ENCODE measurements around the gene QRFP. TPM values are rescaled to one million over a fixed set of nuclear protein-coding genes. Genes with fewer than 3 reads are reported as not detected.

The QRFP gene
- total RNA-seq, 4 donors from 2014 or later = not detected

- intact Hi-C loops (cut with DNase I) = loop anchor here (5.0 kb wide), 1 partner anchor 66 kb away; no protein-coding TSS in a partner anchor
- TF ChIP-seq POLR2A (IDR thresholded peaks at IDR 0.05) (no peak), CTCF (IDR thresholded peaks at IDR 0.05) (no peak)
- Histone ChIP-seq H3K9me3 (no peaks in the 10 kb centered on the region), H3K36me3 (peaks cover 86 to 87% of the 10 kb centered on the region in 2 donors), H3K4me3 (replicated peaks in 1 of 3) (no peak overlapping the region), H3K27me3 (no peaks in the 10 kb centered on the region), H3K4me1 (no peaks in the 10 kb centered on the region), H3K27ac (no peak overlapping the region)
- 93 to 94% methylated on average over 6 of the region's 6 CpGs for WGBS, 2 donors
- no peak for DNase-seq
Observed at GRCh38 chr9:130881516-130881915, 15.1 kb downstream of the QRFP start.

DNA sequence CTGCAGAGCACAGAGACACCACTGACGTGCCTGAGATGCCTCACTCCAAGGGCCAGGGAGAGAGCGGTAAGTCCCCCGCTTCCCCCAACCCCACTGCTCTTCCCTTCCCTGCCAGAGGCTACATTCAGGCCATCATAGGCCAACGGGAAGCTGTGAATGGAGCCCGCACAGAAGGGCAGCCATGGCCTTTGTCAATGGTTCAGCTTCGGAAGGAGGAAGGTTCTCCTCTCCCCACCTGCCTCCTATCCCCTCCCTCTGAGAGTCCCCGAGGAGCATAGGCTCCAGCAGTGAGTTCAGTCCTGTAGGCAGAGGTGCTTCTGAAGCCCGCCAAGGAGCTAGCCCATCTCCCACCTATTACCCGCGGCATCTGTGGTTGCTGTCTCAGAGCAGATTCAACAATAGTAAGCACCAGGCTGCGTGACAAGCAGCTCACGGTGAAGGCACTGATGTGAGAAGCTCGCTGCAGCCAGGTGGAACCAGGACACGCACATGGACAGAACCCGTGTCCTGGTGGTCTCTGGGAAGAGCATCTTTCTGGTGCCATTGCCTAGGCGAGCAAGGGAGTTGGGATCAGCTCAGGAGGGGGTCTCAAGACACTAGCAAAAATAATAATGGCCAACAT lies 15.9 kb downstream of the QRFP start:
- TF ChIP-seq POLR2A (IDR thresholded peaks at IDR 0.05) (no peak), CTCF (IDR thresholded peaks at IDR 0.05) (no peak)
- Histone ChIP-seq H3K27ac (no peak overlapping the region), H3K27me3 (no peaks in the 10 kb centered on the region), H3K4me3 (replicated peaks in 1 of 3) (no peak overlapping the region), H3K36me3 (peaks cover 83 to 85% of the 10 kb centered on the region in 2 donors), H3K4me1 (no peaks in the 10 kb centered on the region), H3K9me3 (no peaks in the 10 kb centered on the region)
- intact Hi-C loops (cut with DNase I) = loop anchor here (5.0 kb wide), 1 partner anchor 67 kb away; no protein-coding TSS in a partner anchor
- WGBS, 2 donors = 94 to 96% methylated on average over 12 to 16 of the region's 16 CpGs
- DNase-seq = no peak

DNA sequence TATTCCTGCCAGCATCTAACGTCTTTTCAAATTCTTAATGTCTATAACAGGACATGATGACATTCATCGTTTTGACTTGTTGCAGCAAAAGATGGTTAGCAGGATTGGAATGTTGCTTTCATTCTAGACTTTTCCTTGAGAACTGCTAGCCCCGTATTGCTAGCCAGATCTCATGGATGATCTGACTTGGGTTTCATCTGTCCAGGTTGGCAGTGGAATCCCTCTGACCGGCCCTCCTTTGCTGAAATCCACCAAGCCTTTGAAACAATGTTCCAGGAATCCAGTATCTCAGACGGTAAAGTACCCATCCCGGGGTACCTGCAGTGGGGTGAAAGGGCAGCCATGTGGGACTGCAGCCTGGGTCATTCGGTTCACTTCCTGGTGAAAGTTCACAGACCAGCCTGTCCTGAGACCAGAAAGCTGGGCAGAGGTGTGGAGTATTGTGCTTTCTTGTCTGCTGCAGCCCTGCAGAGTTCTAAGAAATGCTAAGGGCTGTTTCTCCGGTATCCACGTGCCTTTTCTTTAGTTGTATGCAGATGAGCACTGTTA lies 16.7 kb downstream of the QRFP start:
- Histone ChIP-seq H3K36me3 (peaks cover 78 to 84% of the 10 kb centered on the region in 2 donors), H3K4me3 (replicated peaks in 1 of 3) (no peak overlapping the region), H3K27ac (no peak overlapping the region), H3K9me3 (no peaks in the 10 kb centered on the region), H3K27me3 (no peaks in the 10 kb centered on the region), H3K4me1 (no peaks in the 10 kb centered on the region)
- DNase-seq = no peak
- intact Hi-C loops (cut with DNase I) = loop anchor here (5.0 kb wide), 1 partner anchor 67 kb away; no protein-coding TSS in a partner anchor
- 92 to 99% methylated on average over 7 to 9 of the region's 9 CpGs for WGBS, 2 donors
- TF ChIP-seq POLR2A (IDR thresholded peaks at IDR 0.05) (no peak), CTCF (IDR thresholded peaks at IDR 0.05) (no peak)

DNA sequence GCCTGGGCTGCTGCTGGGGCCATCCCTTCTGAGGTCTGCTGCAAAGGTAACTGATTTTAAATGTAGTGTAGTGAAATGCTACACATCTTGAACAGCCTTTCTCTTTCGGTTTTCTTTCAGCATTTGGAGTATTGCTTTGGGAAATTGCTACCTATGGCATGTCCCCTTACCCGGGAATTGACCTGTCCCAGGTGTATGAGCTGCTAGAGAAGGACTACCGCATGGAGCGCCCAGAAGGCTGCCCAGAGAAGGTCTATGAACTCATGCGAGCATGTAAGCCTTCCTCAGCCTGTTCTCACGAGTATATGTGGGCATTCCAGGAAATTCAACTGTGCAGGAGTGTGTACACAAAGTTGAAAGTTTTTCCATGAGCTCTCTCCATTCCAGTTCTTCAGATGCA lies 18.3 kb downstream of the QRFP start:
- no peak for TF ChIP-seq POLR2A (IDR thresholded peaks at IDR 0.05)
- no peak for TF ChIP-seq CTCF (IDR thresholded peaks at IDR 0.05)
- H3K9me3 ChIP-seq = no peaks in the 10 kb centered on the region
- no peak for DNase-seq
- H3K27ac ChIP-seq = no peak overlapping the region
- H3K4me1 ChIP-seq = peaks cover 0 to 5% of the 10 kb centered on the region in 2 donors
- no peaks in the 10 kb centered on the region for H3K27me3 ChIP-seq
- intact Hi-C loops (cut with DNase I) = no loop called here
- peaks cover 78 to 83% of the 10 kb centered on the region in 2 donors for H3K36me3 ChIP-seq
- 91 to 93% methylated on average over 6 of the region's 6 CpGs for WGBS, 2 donors
- H3K4me3 ChIP-seq (replicated peaks in 1 of 3) = no peak overlapping the region

DNA sequence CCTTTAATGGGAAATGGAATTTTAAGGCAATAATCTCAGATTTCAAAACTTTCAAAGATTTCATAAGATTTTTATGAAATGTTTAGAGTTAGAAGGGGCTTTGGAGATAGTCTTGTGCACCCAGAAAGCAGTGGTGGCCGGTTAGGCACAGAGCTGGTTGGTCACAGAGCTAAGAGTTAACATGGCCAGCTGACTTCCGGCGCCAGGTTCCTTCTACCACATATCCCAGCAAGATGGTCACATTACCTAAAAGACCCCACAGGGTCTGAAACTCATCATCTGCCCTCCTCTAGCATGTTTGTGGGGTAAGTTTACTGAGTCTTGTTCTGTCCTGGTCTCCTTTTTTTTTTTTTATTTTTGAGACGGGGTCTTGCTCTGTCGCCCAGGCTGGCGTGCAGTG lies 19.3 kb downstream of the QRFP start:
- WGBS, 2 donors = 96 to 97% methylated on average over 6 of the region's 6 CpGs
- no peak for TF ChIP-seq CTCF (IDR thresholded peaks at IDR 0.05)
- TF ChIP-seq POLR2A (IDR thresholded peaks at IDR 0.05) = no peak
- no peak overlapping the region for H3K27ac ChIP-seq
- no peak overlapping the region for H3K4me3 ChIP-seq (replicated peaks in 1 of 3)
- H3K9me3 ChIP-seq = no peaks in the 10 kb centered on the region
- no peaks in the 10 kb centered on the region for H3K27me3 ChIP-seq
- intact Hi-C loops (cut with DNase I) = no loop called here
- peaks cover 77 to 81% of the 10 kb centered on the region in 2 donors for H3K36me3 ChIP-seq
- no peak for DNase-seq
- peaks cover 6 to 13% of the 10 kb centered on the region in 2 donors for H3K4me1 ChIP-seq

Measured in thyroid gland (tissue), 4 donors.